ENCODE measurements around the gene GAA. TPM values are rescaled to one million over a fixed set of nuclear protein-coding genes. Genes with fewer than 3 reads are reported as not detected.

Gene GAA
- total RNA-seq, 1 donor from 2014 or later: 117 TPM

GRCh38 chr17:80116921-80117380, 15.6 kb downstream of the GAA start:
- DNase-seq (ENCODE audit: low read depth): no peak

- no peak for DNase-seq (ENCODE audit: low read depth)
These were observed 16.4 kb downstream of the GAA start for GRCh38 chr17:80117491-80118401.

- DNase-seq (ENCODE audit: low read depth): no peak
These were observed 17.4 kb downstream of the GAA start for GRCh38 chr17:80118601-80119270.

- no peak for DNase-seq (ENCODE audit: low read depth)
These were observed 17.9 kb downstream of the GAA start for GRCh38 chr17:80119271-80119791.

GRCh38 chr17:80119839-80120238, 18.5 kb downstream of the GAA start:
- DNase-seq (ENCODE audit: low read depth): no peak

- DNase-seq (ENCODE audit: low read depth): no peak
These were observed 20.7 kb downstream of the GAA start for GRCh38 chr17:80122026-80122575.

- DNase-seq (ENCODE audit: low read depth): no peak
These were observed 21.6 kb downstream of the GAA start for GRCh38 chr17:80122926-80123505.

- no peak for DNase-seq (ENCODE audit: low read depth)
These were observed 22.4 kb downstream of the GAA start for GRCh38 chr17:80123791-80124190.

- DNase-seq (ENCODE audit: low read depth): no peak
These were observed 23.1 kb downstream of the GAA start for GRCh38 chr17:80124351-80124981.

- peak; percentile 23 for DNase-seq (ENCODE audit: low read depth)
These were observed 24.5 kb downstream of the GAA start for GRCh38 chr17:80125656-80126448.

- no peak for DNase-seq (ENCODE audit: low read depth)
These were observed 25.0 kb downstream of the GAA start for GRCh38 chr17:80126449-80126715.

GRCh38 chr17:80129006-80129565, 27.7 kb downstream of the GAA start:
- no peak for DNase-seq (ENCODE audit: low read depth)

- no peak for DNase-seq (ENCODE audit: low read depth)
These were observed 29.6 kb downstream of the GAA start for GRCh38 chr17:80130992-80131391.

- DNase-seq (ENCODE audit: low read depth): no peak
These were observed 31.7 kb downstream of the GAA start for GRCh38 chr17:80132906-80133625.

- no peak for DNase-seq (ENCODE audit: low read depth)
These were observed 32.2 kb downstream of the GAA start for GRCh38 chr17:80133626-80133970.

- no peak for DNase-seq (ENCODE audit: low read depth)
These were observed 35.8 kb downstream of the GAA start for GRCh38 chr17:80137131-80137530.

- DNase-seq (ENCODE audit: low read depth): no peak
These were observed 37.6 kb downstream of the GAA start for GRCh38 chr17:80138856-80139426.

- DNase-seq (ENCODE audit: low read depth): no peak
These were observed 40.2 kb downstream of the GAA start for GRCh38 chr17:80141463-80142165.

GRCh38 chr17:80142929-80143328, 41.5 kb downstream of the GAA start:
- no peak for DNase-seq (ENCODE audit: low read depth)
